Measurements from ENCODE around the gene RAB21.
A peak's percentile ranks its signal among the peaks of the same experiment; 100 is the strongest.
"Not testable (repeated sequence)": the region's sequence is repeated elsewhere in the genome, so short reads cannot be mapped to it uniquely, and the experiment has no call there.

RAB21 gene

DNA sequence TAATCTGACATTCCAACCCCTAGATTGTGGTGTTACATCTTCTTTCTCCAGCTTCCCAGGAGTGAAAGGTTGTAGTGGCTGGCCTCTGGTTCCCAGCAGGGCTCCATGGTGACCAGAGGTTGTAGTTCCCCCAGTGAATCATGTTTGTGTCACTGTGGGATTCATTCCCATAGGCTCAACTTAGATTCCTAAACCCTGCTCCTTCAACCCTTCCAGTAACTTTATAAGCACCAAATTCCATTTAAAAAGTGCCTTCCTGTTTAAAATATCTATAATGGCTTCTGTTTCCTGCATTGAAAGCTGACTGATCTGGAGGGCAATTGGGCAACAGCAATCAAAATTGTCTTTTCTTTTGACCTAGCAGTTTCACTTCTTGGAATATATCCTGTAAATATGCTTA lies 44.4 kb downstream of the RAB21 start:
- no peak for FAIRE-seq

DNA sequence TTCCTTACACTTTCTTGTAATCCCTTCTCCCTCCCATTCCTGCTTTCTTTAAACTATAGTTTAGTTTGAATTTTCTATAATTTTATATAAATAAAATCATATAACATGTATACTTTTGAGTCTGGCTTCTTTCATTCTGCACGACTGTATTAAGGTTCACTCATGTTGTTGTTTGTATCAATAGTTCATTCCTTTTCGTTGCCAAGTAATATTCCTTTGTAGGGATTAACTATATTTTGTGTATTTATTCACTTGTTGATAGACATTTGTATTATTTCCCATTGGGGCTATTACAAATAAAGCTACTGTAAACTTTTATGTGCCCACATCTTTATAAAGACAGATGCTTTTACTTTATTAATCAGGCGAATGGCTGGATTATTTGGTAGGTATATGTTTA lies 45.5 kb downstream of the RAB21 start:
- no peak for FAIRE-seq

DNA sequence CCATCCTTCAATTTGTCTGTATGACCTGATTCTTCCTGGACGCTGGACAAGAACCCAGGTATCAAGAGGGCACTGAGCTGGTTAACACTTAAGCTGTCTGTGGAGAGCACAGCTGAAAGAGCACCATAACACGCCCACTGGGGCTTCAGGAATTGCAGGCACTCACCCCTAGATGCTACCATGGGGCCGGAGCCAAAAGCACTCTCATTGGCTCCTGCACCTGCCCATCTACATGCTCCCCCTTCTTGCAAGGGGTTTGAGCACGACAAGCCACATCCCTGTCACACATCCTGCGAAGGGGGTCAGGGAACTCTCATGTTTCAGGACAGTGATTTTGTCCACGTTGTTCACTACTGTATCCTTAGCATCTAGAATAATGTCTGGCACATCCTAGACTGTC lies 49.8 kb downstream of the RAB21 start:
- FAIRE-seq = no peak

DNA sequence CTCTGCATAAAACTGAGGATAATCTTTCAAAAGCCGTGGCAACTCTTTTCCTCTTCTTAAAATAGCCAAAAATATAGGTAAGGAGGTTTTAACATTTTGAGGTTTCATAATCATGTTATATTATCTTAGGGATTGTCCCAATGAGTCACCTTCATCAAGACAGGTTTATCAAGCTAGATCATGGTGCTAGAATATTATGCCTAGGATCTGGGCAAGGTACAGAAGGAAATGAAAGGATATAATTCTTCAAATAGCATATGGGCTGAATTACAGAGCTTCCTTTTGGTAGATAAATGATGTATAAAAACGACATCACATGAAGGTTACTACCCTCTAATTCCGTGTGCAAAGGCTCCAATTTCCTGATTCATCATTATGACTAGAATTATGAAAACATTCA lies 56.3 kb downstream of the RAB21 start:
- no peak for FAIRE-seq

DNA sequence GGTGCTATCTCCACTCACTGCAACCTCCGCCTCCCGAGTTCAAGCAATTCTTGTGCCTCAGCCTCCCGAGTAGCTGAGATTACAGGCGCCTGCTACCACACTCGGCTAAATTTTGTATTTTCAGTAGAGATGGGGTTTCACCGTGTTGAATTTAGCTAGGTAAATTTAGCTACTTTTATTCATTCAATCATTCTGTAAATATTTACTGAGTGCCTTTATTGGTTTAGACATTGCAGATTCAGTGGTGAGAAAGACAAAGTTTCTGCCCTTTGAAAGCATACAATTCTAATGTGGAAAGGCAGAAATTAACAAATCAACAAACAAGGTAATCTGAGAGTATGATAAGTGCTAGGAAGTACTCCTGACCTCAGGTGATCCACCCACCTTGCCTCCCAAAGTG lies 60.6 kb downstream of the RAB21 start:
- not testable (repeated sequence) for FAIRE-seq

DNA sequence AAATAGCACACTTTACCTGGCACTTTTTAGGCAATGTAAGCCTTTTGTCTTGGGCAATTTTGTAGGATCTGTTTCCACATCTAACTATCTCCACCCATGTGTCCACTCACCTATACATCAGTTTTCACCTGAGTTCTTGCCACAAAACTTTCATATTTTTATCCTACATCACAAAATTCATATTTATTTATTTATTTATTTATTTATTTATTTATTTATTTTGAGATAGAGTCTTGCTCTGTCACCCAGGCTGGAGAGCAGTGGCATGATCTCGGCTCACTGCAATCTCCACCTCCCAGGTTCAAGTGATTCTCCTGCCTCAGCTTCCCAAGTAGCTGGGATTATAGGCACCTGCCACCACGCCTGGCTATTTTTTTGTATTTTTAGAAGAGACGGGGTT lies 67.4 kb downstream of the RAB21 start:
- not testable (repeated sequence) for FAIRE-seq

DNA sequence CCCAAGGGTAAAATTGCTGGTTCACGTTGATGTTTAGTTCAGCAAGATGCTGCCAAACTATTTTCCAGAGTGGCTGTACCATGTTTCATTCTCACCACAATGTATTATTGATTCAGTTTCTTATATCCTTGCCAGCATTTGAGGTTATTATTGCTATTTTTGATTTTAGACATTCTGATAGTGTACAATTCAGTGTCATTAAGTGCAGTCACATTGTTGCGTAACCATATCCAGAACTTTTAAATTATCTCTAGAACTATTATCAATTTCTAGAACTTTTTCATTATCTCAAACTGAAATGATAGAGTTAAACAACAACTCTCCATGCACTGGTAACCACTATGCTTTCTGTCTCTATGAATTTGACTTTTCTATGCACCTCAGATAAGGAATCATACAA lies 74.2 kb downstream of the RAB21 start:
- no peak for FAIRE-seq

DNA sequence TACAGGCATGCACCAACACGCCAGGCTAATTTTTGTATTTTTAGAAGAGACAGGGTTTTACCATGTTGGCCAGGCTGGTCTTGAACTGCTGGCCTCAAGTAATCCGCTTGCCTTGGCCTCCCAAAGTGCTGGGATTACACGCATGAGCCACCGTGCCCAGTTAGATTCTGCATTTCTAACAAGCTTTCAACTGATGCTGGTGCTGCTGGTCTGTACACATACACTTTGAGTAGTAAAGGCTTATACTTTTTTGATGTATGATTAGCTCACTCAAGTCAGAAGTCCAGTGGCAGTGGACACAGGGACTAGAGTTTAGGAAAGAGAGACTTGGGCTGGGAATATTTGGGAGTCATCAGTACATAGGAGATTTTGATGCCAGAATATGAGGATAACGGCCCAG lies 82.7 kb downstream of the RAB21 start:
- no peak for FAIRE-seq

DNA sequence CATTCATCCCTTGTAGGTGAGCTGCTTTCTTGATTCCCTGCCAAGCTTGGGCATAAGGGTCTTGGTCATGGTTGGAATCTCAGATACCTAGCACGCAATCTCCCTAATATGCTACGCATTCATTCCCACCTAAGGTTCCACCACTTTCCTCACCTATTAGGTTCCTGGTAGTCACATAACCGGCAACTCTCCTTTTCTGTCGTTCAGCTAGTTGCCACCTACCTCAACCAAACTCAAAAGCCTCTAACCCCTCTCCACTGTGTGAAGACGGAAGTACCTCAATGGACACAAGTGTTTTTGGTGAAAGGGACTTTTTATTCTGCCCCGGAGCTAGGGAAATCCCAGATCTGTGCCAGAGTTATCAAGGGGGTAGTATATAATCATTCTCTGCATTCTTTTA lies 83.6 kb downstream of the RAB21 start:
- no peak for FAIRE-seq

DNA sequence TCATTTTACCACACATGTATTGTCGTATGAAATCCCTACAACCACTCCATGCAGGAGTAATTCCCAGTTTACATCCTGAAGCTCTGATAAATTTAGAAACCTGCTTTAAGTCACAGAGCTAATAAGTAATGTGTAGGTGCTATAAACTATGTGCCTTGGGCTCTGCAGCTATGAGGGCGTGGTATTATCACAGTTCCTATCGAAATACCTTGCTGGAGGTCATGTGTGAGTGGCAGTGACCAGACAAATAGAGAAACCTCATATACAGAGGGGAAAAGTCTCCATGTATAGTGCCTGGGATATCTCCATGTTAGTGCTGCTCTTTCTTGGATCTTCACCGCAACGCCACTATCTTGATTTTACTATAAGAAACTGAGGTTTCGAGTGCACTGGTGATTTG lies 84.0 kb downstream of the RAB21 start:
- FAIRE-seq = no peak

DNA sequence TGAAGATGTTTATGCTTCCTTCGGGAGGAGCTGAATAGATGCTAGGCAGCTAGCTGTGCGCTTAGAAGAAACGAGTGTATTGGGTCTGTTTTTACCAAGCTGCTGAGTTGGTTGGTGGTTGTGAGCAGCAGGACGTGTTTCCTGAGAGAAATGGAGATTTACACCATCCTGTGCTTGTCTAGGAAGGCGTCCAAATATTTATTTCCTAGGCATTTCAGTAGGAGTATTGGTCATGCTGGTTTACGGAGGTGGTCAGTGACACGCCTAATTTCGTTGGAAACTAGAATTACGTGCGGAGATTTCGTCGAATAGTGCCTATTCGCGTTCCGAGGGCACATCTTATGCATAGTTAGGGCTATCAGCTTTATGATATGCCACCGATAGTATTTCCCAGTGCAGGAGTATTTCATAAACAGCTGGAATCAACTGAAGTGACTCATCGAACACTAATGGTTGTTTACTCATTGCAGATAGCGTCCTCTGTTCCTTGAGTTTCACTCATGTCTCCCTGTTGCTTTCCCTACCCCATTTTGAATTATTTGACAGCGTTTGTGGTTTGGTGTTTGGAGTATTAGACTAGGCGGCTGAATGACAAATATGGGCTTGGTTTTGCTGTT lies 85.7 kb downstream of the RAB21 start:
- no peak for FAIRE-seq

DNA sequence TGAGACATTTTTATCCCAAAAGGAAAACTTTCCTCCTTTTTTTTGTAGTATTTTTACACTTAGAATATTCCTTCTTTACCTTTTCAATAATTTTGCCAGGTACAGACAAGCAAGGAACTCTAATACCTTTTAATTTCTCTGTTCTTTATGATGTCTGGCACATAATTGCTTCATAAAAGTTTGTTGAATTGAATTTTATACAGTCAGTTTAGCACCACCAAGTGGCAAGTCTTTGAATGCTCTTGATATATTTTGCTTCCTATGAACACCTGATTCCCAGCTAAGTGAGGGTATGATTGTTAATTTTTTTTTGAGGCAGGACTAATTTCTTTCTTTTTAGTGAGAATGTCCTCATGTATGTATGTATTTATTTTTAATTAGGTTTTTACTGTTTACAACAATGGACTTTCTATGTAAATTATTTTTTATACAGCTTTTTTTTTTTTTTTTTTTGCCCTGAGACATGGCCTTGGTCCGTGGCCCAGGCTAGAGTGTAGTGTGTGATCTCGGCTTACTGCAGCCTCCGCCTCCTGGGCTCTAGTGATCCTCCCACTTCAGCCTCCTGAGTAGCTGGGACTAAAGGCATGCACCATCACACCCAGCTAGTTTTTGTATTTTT lies 91.8 kb downstream of the RAB21 start:
- peak; percentile 93 for FAIRE-seq

DNA sequence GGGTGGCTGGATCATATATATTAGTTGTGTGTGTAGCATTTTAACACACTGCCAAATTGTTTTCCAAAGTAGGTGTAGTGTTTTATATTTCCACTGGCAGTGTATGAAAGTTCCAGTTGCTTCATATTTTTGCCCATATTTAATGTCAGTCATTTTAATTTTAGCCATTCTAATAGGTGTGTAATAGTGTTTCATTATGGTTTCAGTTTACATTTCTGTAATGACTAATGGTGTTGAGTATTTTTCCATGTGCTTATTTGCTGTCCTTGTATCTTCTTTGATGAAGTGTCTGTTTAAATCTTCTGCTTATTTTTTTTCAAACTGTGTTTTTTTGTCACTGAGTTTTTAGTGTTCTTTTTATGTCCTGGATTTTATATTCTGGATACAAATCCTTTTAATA lies 93.5 kb downstream of the RAB21 start:
- peak; percentile 13 for FAIRE-seq

DNA sequence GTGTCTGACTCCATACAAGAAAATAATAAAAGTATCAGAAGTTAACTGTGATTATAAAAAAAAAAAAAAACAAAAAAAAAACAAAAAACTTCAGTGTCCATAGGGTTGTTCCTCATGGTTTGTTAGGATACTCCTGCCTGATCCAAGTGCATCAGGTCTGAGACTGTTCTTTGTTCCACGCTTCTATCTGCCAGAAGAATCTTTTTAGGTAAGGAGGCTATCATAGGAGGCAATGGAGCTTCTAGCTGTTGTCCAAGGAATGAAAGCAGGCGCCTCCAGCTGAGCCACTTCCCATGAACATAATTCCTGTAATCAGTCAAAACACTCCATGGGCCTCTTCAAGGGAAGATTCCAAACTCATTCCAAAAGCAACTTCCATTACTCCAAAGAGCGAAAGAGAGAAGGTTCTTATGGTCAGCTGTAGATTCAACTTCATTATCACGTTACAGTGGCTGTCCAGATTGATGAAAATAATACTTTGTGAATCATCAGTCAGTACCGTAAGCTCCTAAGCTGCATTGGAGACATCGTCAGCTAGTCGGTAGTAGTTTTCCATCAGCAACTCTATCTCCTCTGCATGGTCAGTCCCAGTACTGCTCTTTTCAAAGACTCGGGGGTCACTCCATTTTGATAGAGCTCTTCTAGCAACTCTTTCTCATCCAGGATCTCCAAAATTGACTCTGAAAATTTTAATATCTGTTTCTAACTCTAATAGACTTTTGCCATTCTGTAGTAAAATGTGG lies 94.6 kb downstream of the RAB21 start:
- no peak for FAIRE-seq

All from G401.6 (cell line).